ENCODE measurements around the gene TEX29.

Gene TEX29

DNA sequence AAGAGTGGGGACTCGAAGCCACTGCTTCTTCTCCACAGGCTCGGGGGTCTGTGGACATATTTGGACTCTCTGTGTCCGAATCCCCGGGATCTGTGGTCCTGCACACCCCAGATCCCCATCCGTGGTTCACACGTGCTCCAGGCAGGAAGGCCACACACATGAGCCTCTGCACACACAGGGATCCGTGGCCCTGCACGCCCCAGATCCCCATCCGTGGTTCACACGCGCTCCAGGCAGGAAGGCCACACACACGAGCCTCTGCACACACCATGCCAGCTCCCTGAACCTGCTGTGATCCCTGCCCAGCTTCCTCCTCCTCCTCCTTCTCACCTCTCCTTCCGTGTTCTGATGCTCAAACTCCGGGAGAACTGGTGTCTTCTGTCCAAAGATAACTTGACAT lies 3.1 kb downstream of the TEX29 start:
- no peak for DNase-seq

DNA sequence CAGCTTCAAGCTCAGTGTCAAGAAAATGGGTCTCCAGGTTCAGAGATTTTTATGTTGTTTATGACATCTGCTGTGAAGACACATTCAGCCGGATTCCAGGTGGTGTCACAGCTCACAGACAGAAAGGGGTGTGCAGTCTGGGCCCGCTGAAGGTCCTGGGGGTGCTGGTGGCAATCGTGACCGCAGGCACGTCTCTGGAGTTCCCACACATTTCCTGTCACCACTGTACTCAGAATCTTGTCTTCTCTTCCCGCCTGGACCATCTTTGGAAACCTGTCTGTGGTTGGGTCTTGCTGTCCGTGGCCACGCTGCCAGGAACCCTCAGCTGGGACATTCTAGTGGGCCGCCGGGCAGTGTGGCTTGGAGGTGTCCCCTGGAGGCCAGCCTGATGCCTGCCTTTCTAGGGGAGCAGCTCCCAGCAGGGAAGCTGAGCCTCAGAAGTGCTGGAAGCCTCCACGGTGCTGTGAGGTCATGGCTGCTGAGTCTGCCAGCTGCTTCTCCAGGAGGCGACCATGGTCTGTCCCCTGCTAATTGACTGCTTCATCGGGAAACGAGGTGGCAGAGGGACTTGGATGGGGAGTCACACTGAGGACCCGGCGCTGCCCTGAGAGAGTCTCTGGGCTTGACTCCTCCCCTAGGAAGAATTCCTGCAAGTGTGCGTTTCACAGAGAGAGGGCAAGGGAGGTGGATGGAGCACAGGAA lies 3.7 kb downstream of the TEX29 start:
- no peak for DNase-seq

DNA sequence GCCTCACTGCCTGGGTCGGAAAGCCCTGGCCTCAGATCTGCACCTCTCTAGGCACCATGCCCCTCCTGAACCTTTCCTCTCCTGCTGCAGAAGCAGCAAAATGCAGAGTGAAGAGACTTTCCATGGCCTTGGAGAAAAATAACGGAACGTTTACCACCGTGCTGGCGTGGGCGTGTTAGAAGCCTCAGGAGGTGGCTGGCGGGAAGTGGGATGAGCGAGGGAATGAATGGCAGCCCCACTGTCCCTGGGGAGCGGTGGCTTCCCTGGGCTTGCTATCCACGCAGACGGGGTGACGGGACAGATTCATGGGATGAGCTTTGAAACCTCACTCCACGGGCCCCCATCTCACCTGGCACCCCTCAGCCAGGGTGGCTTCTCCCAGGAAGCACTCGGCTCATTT lies 4.3 kb downstream of the TEX29 start:
- DNase-seq, result no peak

DNA sequence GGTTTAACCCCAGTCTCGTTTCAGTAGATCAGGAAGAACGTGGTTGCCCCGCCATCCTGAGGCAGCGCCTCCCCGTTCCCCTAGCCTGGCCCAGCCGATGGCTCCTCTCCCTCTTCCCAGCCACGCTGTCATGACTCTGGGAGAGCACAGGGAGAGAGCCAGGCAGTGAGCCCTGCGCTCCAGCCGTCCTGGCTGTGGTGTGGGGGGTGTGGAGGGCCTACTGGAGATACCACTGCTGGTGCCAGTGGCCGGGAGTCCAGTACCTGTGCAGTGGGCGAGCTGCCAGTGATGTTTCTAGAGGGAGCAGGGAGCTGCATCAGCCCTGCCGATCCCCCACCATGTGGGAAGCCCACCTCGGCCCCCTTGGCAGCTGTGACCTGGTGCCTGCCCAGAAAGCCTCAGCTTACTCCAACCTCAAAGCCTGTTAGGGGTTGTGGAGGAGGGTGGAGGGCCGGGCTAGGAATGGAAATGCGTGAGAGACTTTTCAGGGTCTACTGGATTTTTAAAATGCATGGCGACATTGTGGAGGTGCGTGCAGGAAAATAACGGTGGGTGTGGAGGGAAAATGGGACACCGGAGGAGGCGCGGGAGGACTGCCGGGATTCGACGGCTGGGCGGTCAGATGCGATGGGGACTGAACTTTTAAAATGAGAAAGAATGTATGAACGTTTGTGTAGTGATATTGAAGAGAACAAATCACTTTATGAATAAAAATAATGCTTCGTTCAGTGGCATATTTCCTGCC lies 4.9 kb downstream of the TEX29 start:
- DNase-seq, result no peak

DNA sequence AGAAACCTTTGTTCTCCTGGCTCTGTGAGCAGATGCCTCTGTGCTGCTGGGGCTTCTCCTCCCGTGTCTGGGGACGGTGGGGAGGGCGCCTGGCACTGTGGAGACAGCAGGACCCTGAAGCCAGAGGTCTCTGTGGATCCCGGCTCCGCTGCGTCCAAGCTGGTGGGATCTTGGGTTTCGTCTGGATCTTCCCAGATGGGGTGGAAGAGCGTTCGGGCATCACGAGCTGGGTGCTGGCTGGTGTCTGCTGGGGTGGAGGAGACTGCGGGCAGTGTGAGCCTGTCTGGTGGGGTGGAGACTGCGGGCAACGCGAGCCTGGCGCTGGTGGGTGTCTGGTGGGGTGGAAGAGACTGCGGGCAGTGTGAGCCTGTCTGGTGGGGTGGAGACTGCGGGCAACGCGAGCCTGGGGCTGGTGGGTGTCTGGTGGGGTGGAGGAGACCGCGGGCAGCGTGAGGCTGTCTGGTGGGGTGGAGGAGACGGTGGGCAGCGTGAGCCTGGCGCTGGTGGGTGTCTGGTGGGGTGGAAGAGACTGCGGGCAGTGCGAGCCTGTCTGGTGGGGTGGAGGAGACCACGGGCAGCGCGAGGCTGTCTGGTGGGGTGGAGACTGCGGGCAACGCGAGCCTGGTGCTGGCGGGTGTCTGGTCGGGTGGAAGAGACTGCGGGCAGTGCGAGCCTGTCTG lies 5.6 kb downstream of the TEX29 start:
- DNase-seq, result no peak

DNA sequence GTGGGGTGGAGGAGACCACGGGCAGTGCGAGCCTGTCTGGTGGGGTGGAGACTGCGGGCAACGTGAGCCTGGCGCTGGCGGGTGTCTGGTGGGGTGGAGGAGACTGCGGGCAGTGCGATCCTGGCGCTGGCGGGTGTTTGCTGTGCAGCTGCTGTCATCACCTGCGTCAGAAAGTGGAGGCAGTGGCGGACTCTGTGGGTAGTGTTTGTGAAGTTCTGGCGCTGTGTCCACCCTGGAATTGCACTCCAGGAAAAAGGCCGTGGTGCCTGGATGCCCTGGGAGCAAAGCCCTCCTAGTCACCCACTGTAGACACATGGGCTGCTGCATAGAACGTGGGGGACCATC lies 6.2 kb downstream of the TEX29 start:
- DNase-seq, result no peak

DNA sequence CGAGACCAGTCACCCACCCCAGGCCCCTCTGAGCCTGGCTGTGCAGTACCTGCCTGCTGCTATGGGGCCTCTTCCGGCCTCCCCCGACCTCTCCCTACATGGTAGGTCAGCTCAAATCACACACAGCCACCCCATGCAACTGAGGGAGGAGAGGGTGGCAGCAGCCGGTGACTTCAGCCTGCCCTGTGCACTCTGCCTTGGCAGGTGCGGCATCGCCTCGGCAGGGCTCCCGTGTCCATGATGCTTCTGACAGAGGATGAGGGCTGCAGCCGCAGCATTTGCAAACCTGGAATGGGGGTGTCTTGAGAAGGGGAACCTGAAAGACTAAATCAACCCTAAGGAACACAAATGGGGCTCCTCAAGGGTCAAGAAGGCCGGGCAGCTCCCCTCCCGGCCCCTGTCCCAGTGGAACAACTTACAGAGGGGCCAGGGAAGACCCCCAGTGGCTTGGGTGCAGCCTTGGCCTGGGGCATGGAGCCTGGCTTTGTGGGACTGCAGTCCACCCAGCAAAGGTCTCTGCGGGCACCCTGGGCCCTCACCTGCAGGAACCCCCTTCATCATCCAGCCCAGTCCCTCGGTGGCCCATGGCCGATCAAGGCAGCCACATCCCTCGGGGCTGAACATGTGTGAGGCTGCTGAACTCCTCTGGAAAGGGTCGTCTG lies 6.7 kb downstream of the TEX29 start:
- DNase-seq, result no peak

DNA sequence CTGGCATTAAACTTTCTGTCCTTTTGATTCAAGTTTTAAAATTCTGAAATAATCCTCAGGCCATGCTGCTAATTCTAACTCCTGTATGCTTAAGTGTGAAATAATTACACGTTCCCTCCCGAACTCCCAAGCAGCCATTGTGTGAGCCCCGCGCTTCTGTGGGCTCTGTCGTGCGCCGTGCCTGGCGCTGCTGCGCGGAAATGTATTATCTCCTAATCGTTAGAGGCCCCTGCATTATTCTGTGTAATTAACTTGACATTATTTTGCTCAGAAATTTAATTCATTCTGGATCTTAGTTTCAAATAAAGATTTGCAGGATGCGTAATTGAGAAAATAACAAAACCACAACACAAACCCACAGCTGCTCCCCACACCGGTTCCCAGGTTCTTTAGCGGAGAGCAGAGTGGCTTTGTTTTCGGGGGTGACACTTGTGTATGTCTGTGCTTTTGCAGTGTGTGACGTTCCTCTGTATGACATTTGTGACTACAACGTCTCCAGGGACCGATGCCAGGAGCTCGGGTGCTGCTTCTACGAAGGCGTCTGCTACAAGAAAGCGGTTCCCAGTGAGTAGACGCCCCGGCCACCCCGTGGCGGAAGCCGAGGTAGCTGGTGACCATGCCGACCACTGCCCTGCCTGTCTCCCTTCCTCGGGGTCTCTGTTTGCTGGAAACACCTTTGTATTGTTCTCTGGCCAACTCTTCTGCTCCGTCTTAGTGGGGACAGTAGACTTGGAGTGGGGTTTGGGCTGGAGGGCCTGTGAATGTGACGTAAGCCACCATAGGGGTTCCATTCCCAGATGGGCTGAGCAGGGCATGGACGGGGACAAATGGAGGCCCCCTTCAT lies 7.5 kb downstream of the TEX29 start:
- no peak for DNase-seq

DNA sequence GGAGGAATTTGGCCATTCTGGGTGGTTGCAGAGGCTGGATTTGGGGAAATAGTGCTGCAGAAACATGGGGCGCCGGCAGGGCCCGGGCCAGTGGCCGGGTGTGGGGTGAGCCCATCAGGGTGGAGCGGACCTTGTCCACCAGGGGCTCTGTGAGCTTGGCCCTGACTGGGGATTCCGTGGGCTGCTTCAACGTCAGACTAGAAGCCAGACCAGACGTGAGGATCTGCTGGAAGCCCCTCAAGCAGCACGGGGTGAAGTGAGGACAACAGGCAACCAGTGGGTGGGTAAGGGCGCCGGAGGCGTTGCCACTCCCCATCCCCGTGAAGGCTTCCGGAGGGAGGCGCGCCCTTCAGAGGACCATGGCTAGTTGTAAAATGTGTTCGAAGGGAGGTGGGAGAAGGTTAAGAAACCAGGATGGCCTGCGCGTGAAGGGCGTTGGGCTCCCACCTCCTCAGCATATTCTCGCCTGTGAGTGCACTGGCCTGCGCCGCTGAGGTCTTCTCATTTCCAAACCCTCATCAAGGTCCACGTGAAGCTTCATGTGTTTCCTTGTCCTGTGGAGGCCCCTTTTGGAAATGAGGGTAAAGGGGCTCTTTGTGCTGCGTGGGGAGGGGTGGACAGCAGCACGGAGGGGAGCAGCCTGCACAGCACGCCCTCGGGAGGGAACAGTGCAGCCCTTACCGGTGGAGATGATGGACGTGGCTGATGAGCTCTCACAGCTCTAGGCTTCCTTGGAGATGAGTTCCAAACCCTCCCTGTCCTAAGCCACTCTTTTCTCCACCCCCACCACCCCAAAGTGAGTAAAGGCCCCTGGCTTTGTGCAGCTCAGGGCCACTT lies 8.3 kb downstream of the TEX29 start:
- no peak for DNase-seq

DNA sequence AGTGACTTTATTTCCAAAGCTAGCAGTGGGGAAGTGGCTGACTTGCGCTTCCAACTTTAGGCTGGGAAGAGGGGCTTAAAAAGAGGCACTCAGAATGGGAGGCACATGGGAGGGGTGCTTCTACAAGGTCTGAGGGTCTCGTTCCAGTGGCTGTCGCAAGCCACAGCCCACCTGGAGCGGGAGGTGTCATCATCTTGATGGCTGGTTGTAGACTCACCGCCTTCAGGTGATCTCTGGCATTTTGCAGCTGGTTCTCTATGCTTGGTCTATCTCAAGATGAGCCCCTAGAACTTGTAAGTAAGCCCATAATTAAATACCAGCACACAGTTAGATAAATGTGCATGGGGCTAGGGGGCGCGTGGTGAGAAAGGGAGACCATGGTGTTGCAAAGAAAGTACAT lies 9.2 kb downstream of the TEX29 start:
- no peak for DNase-seq

DNA sequence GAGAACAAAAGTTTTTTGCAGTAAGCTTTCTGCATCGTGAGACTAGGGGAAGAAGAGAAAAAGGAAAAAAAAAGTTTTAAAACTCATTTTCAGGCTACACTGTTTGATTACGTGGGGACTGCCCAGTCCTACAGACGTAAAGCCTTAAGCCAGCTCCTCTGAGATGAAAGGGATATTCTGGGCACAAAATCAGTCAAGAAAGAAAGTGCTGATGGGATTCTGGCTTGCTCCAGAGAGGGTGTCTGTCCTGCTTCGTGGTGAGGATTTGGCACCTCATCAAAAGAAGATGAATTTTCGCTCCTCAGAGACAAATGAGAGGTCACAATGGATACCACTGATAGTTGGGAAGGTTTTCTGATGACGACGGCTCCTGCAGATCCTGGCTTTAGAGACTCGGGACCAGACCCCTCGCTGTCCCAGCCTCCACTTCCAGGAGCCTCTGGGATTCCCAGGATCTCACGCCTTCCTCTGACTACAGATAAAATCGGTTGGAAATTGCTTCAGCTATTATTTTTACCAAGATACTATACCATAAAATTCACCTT lies 9.7 kb downstream of the TEX29 start:
- no peak for DNase-seq

DNA sequence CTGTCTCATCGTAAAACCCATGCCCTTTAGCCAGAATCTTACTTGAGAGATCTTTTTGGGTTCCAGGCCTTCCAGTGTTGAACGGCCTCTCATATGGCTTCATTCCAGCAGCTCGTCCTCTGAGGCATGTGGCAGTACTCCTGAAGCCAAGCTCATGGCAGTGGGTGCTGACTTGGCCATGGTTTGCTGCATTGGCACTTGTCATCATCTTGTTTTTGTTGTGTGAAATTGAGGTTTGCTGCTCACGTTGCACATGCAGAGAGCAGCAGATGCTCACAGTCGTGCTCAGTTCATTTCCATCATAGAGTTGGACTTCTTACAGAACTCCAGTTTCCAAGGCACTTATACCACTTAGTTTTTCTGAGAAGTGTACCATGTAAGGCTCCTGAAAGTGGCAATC lies 14.9 kb downstream of the TEX29 start:
- no peak for DNase-seq

DNA sequence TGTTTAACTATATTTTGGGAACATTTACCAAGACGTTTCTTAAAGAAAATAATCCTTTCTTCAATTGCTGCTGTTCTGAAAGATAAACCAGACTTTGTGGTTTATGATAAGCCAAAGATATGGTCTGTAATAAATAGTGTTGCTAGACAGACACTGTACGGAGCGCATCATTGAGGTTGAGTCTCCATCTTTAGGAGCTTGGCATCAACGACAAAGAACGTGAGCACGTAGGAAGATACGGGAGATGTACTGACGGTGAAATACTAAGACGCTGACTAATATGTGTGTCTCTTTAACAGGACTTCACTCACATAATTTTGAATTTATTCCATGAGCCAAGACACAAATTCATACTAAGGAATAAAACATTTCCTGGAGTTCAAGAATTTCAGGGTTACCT lies 16.2 kb downstream of the TEX29 start:
- DNase-seq, result no peak

DNA sequence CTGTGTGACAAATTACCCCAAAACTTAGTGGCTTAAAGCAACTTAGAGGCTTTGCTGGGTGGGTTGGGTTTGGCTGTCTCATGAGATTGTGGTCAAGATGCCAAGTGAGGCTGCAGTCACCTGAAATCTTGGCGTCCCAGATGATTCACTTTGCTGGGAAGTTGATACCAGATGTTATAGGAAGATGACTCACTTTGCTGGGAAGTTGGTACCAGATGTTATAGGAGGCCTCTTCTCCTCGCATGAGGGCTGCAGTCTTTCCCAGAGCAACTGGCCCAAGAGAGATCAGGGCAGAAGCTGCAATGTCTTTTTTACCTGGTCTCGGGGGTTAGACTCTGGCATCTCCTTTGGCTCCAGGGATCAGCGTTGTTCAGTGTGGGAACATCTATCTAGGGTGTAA lies 16.8 kb downstream of the TEX29 start:
- DNase-seq, result no peak

DNA sequence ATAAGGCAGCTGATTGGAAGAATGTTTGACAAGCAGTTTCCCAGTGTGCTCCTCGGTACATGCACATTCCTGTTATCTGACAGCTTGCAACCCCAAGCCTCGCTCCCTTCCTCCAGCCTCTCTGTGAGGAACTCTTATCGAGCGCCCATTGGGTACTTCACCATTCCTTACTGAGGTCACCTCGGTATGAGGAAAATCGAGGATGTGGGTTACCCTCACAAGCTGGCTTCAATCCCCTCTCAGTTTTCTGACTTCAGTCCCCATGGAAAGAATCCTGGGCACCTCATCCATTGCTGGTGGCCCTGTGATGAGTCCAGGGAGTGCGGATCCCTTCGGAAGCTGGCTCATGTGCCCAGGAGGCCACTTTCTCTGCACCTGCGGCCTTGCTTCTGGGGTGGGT lies 17.3 kb downstream of the TEX29 start:
- no peak for DNase-seq

DNA sequence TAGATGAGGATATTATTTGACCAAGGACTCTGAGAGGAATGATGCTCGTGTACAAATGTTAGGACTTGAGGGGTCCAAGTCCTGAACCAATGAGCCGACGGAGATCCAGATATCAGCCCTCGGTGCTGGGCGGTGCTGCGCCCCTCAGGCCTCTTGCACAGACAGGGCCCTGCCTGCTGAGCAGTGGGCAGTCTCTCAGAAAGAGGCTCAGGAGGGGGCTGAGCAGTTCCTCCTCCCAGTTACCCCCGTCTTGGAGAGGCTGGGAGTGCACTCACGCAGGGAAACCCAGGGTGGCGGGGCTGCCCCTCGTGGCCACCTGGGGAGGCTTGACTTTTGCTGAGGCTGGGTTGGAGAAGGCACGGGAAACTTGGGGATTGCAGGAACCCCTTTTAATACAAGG lies 18.4 kb downstream of the TEX29 start:
- no peak for DNase-seq

DNA sequence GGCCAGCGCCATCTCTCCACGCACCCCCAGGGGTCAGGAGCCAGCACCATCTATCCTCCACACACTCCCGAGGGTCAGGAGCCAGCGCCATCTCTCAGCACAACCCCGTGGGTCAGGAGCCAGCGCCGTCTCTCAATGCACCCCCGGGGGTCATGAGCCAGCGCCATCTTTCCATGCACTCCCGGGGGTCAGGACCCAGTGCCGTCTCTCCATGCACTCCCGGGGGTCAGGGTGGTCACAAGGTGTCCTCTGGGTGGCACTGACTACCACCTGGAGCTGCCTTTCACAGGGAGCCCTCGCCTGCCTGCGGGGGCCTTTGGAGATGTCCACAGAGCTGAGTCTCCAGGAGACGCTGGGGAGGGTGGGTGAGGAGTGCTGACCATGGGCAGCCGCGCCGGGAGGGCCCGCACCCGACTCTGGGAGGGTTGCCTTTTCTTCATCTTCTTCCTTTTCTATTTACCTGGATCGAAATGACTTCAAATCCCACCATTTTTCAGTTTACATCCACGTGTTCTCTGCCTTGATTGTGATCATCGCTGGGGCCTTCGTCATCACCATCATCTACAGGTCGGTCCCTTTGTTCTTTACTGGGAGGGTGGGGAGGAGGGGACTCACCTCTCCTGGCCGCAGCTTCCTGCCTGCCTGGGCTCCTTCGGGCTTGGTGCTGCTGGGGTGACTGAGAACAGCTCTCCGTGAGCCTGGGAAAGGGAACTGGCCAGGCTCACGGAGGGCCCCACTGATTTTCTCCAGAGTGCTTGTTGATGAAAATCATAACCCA lies 19.1 kb downstream of the TEX29 start:
- no peak for DNase-seq

DNA sequence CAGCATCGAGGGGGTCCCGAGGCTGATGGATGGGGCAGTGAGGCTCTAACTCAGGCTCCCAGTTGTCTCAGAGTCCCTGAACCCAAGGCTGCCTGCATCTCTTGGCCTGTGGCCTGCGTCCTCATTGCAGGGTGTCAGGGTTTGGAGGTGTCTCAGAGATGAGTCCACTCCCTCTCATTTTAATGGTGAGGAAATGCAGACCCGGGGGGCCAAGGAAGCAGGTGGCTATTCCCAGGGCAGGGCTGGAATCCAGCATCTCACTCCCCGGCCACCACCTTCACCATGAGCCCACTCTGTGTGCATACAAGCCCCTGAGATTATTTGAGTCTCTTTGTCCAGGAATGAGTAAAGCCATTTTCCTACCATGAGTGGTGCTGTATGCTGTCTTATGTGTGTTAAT lies 21.4 kb downstream of the TEX29 start:
- DNase-seq, result no peak

DNA sequence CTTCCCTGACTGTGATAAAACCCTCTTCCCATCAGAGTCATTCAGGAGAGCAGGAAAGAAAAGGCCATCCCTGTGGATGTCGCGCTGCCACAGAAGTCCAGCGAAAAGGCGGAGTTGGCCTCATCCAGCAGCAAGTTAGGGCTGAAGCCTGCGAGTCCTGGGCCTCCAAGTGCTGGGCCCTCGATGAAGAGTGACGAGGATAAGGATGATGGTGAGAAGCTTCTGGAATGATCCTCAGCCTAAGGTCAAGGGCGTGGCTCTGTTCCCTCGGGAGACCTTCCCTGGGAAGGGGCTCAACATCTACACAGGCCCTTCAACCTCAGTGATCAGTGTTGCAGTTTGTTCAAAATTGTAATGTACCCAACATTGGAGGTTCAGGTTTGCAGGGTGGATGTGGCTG lies 22.3 kb downstream of the TEX29 start:
- DNase-seq, result no peak

DNA sequence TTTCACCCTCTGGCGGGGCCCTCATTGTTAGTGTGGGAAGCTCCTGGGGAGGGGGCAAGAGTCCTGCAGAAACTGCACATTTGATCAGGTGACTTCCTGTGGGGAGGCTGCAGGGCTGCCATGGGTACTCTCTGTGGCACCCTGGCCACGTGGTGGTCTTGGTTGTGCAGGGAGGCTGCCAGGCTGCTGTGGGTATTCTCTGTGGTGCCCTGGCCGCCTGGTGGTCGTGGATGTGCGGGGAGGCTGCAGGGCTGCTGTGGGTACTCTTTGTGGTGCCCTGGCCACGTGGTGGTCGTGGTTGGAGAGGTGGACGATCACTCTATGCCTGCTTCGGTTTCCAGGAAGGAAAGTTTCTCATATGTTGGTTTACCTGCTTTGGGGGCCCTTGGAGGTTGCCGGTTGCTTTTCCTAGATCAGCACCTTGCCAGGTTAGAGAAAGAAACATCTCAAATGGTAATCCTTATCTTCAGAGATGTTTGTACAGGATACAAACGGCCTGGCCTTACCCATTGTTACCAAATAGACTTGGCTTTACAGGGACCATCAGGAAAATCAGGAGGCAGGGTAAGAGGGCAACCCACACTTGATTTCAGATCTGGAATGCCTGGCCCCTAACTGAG lies 22.9 kb downstream of the TEX29 start:
- no peak for DNase-seq
